ENCODE measurements around the gene ZFAND2B.
"Not testable (repeated sequence)": the region's sequence is repeated elsewhere in the genome, so short reads cannot be mapped to it uniquely, and the experiment has no call there.

Gene ZFAND2B

GRCh38 chr2:219175928-219176817, 30.4 kb upstream of the ZFAND2B start:
- peak; percentile 23 for DNase-seq (ENCODE audit: low spot score)

DNA sequence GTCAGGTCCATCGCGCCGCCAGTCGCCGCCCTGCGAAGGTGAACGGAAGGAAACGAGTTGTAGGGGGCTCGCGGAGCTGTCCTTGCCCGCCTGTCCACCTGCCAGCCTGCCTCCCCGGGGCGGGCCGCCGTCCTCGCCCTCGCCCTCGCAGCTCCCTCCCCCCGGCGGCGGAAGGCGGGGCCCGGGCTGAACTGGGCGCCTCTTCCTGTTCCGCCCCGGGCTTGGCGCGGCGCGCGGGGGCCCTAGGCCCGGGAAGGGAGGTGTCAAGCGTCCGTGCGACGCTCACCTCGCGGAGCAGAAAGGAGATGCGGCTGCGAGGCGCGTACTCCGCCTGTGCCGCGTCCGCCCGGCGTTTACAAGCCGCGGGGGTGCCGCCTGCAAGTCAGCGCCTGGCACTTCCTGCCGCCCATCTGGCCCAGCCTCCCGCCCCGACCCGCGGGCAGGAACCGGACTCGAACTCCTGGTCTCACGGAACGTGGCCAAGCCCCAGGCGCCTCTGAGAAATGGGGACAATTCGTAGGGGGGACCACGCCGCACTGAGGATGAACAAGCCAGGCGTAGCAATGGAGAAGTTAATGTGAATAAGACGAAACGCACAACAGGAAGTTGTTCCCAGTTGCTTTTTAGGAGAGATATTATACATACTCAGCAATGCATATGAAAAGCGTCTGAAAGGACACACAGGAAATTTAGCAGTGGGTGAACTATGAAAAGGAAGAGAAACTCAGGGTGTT, 29.6 kb upstream of the ZFAND2B start, which contains the start of gene CNPPD1:
Gene CNPPD1 (minus strand): TSS at position 108 of the 734 bp plus-strand sequence. CDS start 97 bp downstream, at position 11.
- peak; percentile 73 for DNase-seq (ENCODE audit: low spot score)

GRCh38 chr2:219177552-219178376, 28.8 kb upstream of the ZFAND2B start, which contains the start of gene RETREG2:
Gene RETREG2 (plus strand): TSS chr2:219178275. CDS start chr2:219178353, 78 bp downstream.
- DNase-seq (ENCODE audit: low spot score) = peak; percentile 82

DNA sequence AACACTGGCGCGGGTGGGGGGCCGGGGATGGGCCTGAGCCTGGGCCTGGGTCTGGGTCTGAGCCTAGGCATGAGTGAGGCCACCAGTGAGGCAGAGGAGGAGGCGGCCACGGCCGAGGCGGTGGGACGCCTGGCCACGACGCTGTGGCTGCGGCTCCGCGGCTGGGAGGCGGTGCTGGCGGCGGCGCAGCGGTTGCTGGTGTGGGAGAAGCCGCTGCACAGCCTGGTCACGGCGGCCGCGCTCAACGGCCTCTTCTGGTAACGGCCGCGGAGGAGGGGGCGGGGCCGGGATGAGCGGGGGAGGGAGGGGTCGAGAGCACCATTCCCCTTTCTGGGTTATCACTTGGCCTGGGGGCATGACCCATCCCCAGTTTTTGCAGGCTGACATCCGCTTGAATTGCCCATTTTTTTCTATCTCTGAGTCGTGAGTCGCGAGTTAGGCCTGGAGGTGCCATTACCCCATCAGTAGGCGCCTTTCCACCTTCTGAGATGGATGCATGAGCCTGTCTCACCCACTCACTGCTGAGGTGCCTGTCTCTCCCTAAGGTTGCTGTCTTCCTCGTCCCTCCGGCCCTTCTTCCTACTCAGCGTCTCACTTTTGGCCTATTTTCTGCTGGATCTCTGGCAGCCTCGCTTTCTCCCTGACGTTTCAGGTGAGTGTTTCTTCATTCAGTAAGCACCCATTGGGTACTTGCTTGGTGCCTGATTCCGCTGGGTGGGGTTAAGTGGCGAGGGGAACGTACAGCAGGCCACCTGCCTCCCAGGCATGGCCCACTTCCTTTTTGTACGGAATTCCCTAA, 28.0 kb upstream of the ZFAND2B start:
- no peak for DNase-seq (ENCODE audit: low spot score)

GRCh38 chr2:219179601-219180465, 26.7 kb upstream of the ZFAND2B start:
- no peak for DNase-seq (ENCODE audit: low spot score)

GRCh38 chr2:219180961-219181360, 25.6 kb upstream of the ZFAND2B start:
- no peak for DNase-seq (ENCODE audit: low spot score)

- DNase-seq (ENCODE audit: low spot score) = no peak
These were observed 25.1 kb upstream of the ZFAND2B start for GRCh38 chr2:219181531-219181930.

DNA sequence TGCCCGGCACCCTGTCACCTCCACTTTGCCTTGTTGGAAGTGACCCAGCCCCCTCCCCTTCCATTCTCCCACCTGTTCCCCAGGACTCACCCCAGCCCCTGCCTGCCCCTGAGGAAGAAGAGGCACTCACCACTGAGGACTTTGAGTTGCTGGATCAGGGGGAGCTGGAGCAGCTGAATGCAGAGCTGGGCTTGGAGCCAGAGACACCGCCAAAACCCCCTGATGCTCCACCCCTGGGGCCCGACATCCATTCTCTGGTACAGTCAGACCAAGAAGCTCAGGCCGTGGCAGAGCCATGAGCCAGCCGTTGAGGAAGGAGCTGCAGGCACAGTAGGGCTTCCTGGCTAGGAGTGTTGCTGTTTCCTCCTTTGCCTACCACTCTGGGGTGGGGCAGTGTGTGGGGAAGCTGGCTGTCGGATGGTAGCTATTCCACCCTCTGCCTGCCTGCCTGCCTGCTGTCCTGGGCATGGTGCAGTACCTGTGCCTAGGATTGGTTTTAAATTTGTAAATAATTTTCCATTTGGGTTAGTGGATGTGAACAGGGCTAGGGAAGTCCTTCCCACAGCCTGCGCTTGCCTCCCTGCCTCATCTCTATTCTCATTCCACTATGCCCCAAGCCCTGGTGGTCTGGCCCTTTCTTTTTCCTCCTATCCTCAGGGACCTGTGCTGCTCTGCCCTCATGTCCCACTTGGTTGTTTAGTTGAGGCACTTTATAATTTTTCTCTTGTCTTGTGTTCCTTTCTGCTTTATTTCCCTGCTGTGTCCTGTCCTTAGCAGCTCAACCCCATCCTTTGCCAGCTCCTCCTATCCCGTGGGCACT, 24.0 kb upstream of the ZFAND2B start:
- DNase-seq (ENCODE audit: low spot score) = no peak

GRCh38 chr2:219183151-219183772, 23.3 kb upstream of the ZFAND2B start:
- no peak for DNase-seq (ENCODE audit: low spot score)

DNA sequence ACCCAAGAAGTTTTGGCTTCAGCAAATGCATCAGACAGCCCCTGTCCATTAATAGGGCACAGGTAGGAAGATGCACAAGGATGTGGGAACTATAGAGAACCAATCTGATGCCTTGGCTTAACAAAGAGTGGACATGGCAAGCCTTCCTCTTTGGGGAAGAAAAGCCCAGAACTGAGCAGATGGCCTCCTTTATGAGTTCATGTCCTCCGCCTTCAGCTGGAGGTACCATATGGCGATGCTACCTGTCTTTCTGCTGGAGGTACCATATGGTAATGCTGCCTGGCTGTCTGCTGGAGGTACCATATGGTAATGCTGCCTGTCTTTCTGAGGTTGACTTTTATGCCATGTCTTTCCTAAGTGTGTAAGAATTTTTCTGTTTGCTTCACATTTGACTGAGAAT, 22.5 kb upstream of the ZFAND2B start:
- DNase-seq (ENCODE audit: low spot score) = no peak

GRCh38 chr2:219186754-219187456, 19.7 kb upstream of the ZFAND2B start:
- DNase-seq (ENCODE audit: low spot score) = no peak

GRCh38 chr2:219197388-219197787, 9.2 kb upstream of the ZFAND2B start:
- DNase-seq (ENCODE audit: low spot score) = no peak

GRCh38 chr2:219198974-219199373, 7.6 kb upstream of the ZFAND2B start:
- no peak for DNase-seq (ENCODE audit: low spot score)

- no peak for DNase-seq (ENCODE audit: low spot score)
These were observed 6.9 kb upstream of the ZFAND2B start for GRCh38 chr2:219199470-219200211.

GRCh38 chr2:219200502-219201326, 5.9 kb upstream of the ZFAND2B start:
- not testable (repeated sequence) for DNase-seq (ENCODE audit: low spot score)

DNA sequence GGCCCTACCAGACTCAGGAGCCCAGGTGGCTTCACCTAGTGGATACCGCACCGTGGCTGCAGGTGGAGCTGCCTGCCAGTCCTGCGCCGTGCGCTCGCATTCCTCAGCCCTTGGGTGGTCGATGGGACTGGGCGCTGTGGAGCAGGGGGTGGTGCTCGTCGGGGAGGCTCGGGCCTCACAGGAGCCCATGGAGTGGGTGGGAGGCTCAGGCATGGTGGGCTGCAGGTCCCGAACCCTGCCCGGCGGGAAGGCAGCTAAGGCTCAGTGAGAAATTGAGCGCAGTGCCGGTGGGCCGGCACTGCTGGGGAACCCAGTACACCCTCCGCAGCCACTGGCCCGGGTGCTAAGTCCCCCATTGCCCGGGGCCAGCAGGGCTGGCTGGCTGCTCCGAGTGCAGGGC, 5.3 kb upstream of the ZFAND2B start:
- DNase-seq (ENCODE audit: low spot score) = not testable (repeated sequence)

Data from kidney capillary endothelial cell (primary cell).